Measurements from ENCODE around the gene OR4D11.
"Not testable (repeated sequence)": the region's sequence is repeated elsewhere in the genome, so short reads cannot be mapped to it uniquely, and the experiment has no call there.

Gene OR4D11

GRCh38 chr11:59503276-59503675 is at the start of gene OR4D11:
Gene OR4D11, plus strand, starts transcription at chr11:59503576. Its CDS starts 0 bp downstream, at chr11:59503576.
- no peak for DNase-seq

- no peak for DNase-seq
Measured at GRCh38 chr11:59456661-59457060, 46.7 kb upstream of the OR4D11 start, which contains the start of gene OR4D6. Gene OR4D6, plus strand, starts transcription at chr11:59456961. Its CDS starts 0 bp downstream, at chr11:59456961.

- DNase-seq, result no peak
Measured at GRCh38 chr11:59459916-59460315, 43.5 kb upstream of the OR4D11 start.

GRCh38 chr11:59463190-59463641 is 40.2 kb upstream of the OR4D11 start:
- no peak for DNase-seq

GRCh38 chr11:59473015-59473414 is 30.4 kb upstream of the OR4D11 start, which contains the start of gene OR4D10:
Gene OR4D10, plus strand, starts transcription at chr11:59473315. Its CDS starts 4,115 bp downstream, at chr11:59477430.
- no peak for DNase-seq

- DNase-seq, result no peak
Measured at GRCh38 chr11:59475176-59475575, 28.2 kb upstream of the OR4D11 start.

GRCh38 chr11:59479906-59480305 is 23.5 kb upstream of the OR4D11 start:
- no peak for DNase-seq

- DNase-seq, result no peak
Measured at GRCh38 chr11:59480359-59480758, 23.0 kb upstream of the OR4D11 start.

GRCh38 chr11:59501931-59502330 is 1.4 kb upstream of the OR4D11 start:
- DNase-seq, result no peak

- no peak for DNase-seq
Measured at GRCh38 chr11:59510941-59511589, 7.7 kb downstream of the OR4D11 start, which contains the start of gene OR4D9. Gene OR4D9, plus strand, starts transcription at chr11:59511539. Its CDS starts 3,374 bp downstream, at chr11:59514913.

- no peak for DNase-seq
Measured at GRCh38 chr11:59511675-59512074, 8.3 kb downstream of the OR4D11 start.

- not testable (repeated sequence) for DNase-seq
Measured at GRCh38 chr11:59520139-59520538, 16.8 kb downstream of the OR4D11 start.

- no peak for DNase-seq
Measured at GRCh38 chr11:59520741-59521140, 17.4 kb downstream of the OR4D11 start.

GRCh38 chr11:59523541-59523940 is 20.2 kb downstream of the OR4D11 start:
- DNase-seq, result no peak

GRCh38 chr11:59528711-59529110 is 25.3 kb downstream of the OR4D11 start:
- DNase-seq, result no peak

- no peak for DNase-seq
Measured at GRCh38 chr11:59532620-59533019, 29.2 kb downstream of the OR4D11 start.

GRCh38 chr11:59534676-59535075 is 31.3 kb downstream of the OR4D11 start:
- DNase-seq, result no peak

- DNase-seq, result no peak
Measured at GRCh38 chr11:59542142-59542810, 38.9 kb downstream of the OR4D11 start.

- DNase-seq, result not testable (repeated sequence)
Measured at GRCh38 chr11:59543713-59544112, 40.3 kb downstream of the OR4D11 start.

GRCh38 chr11:59544869-59545178 is 41.4 kb downstream of the OR4D11 start:
- no peak for DNase-seq

GRCh38 chr11:59545179-59546020 is 42.0 kb downstream of the OR4D11 start:
- DNase-seq, result no peak

- not testable (repeated sequence) for DNase-seq
Measured at GRCh38 chr11:59547605-59548308, 44.4 kb downstream of the OR4D11 start.

GRCh38 chr11:59548309-59548656 is 44.9 kb downstream of the OR4D11 start:
- DNase-seq, result no peak

All from activated CD8-positive, alpha-beta memory T cell treated with anti-CD3 and anti-CD28 coated beads, Interleukin-2, amount 50 U/mL, for 4 hours (primary cell).